SK-N-SH (cell line): ENCODE results near the gene MCCC2.

Experiments
- CHD2 ChIP-seq: fragments of 150-350 bp; IDR thresholded peaks from 2 replicates; pipeline ENCODE4 v1.6.1; 2018; ENCODE audit warnings: low read length; ENCODE audit not compliant: partially characterized antibody
- ELF1 ChIP-seq: IDR thresholded peaks from 2 replicates; pipeline ENCODE4 v1.4.0; 2012
- EZH2phosphoT487 ChIP-seq: fragments of 200-600 bp; sonication (generic); IDR thresholded peaks from 2 replicates; pipeline ENCODE4 v1.6.1; 2017; ENCODE audit warnings: low read depth, mixed run types, mild to moderate bottlenecking, antibody characterized with exemption, moderate library complexity, borderline replicate concordance
- MXI1 ChIP-seq: IDR thresholded peaks from 2 replicates; pipeline ENCODE4 v1.6.1; 2012; ENCODE audit warnings: mild to moderate bottlenecking, low read depth, low read length, improper control_type of control experiment
- REST ChIP-seq: IDR thresholded peaks from 2 replicates; pipeline ENCODE4 v1.6.1; 2012; ENCODE audit warnings: mild to moderate bottlenecking, low read depth, low read length, moderate library complexity
- SMC3 ChIP-seq: IDR thresholded peaks from 2 replicates; pipeline ENCODE4 v1.6.1; 2012; ENCODE audit warnings: low read depth, low read length, improper control_type of control experiment
- TCF12 ChIP-seq: IDR thresholded peaks from 2 replicates; pipeline ENCODE4 v1.4.0; 2012
- ZBTB33 ChIP-seq: IDR thresholded peaks from 2 replicates; pipeline ENCODE4 v1.4.0; 2012; ENCODE audit warnings: low read depth, borderline replicate concordance
- TF ChIP-seq, protein P1 (sequence below): fragments of 200-600 bp; sonication (generic); IDR thresholded peaks from 2 replicates; pipeline ENCODE4 v1.6.1; 2017; ENCODE audit warnings: antibody characterized with exemption, mild to moderate bottlenecking, moderate library complexity
- TF ChIP-seq, protein P2 (sequence below): fragments of 150-350 bp; IDR thresholded peaks from 2 replicates; pipeline ENCODE4 v1.6.1; 2017; ENCODE audit warnings: antibody characterized with exemption, low read length, low read depth, borderline replicate concordance
- TF ChIP-seq, protein P3 (sequence below): IDR thresholded peaks from 2 replicates; pipeline ENCODE4 v1.4.0; 2012; ENCODE audit warnings: low read depth, borderline replicate concordance

DNA sequence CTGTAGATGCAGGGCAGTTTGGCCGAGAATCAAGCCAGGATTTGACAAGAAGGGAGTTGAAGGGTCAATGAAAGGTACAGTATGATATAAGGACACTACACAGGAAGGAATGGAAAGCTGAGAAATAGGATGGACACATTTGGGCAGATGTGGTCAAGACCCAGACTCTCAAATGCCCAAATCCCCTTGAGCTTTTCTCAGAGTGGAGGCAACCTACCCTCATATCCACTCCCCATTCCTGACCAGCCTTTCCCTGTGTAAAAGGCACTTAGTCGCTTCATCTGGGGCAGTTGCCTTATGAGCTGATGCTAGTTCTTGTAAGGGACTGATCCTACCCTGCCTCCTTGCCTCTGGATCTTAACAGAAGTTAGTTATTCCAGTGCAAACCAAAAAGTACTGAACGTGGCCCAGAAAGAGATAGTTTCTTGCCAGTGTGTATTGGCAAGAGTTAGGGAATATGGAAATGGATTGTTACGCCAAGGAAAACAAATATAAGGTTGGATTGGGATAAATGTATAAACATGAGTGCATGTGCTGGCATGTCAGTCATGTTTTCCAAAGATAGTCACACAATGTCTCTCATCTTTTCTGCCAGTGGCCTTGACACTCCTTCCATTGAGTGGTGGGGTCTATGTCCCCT is 4.1 kb upstream of the MCCC2 start:
- no peak for TF ChIP-seq ELF1
- TF ChIP-seq, protein P1, sequence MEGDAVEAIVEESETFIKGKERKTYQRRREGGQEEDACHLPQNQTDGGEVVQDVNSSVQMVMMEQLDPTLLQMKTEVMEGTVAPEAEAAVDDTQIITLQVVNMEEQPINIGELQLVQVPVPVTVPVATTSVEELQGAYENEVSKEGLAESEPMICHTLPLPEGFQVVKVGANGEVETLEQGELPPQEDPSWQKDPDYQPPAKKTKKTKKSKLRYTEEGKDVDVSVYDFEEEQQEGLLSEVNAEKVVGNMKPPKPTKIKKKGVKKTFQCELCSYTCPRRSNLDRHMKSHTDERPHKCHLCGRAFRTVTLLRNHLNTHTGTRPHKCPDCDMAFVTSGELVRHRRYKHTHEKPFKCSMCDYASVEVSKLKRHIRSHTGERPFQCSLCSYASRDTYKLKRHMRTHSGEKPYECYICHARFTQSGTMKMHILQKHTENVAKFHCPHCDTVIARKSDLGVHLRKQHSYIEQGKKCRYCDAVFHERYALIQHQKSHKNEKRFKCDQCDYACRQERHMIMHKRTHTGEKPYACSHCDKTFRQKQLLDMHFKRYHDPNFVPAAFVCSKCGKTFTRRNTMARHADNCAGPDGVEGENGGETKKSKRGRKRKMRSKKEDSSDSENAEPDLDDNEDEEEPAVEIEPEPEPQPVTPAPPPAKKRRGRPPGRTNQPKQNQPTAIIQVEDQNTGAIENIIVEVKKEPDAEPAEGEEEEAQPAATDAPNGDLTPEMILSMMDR, result no peak
- no peak for TF ChIP-seq TCF12
- no peak for TF ChIP-seq SMC3
- TF ChIP-seq MXI1, result no peak
- TF ChIP-seq, protein P2, sequence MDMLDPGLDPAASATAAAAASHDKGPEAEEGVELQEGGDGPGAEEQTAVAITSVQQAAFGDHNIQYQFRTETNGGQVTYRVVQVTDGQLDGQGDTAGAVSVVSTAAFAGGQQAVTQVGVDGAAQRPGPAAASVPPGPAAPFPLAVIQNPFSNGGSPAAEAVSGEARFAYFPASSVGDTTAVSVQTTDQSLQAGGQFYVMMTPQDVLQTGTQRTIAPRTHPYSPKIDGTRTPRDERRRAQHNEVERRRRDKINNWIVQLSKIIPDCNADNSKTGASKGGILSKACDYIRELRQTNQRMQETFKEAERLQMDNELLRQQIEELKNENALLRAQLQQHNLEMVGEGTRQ, result no peak
- TF ChIP-seq, protein P3, sequence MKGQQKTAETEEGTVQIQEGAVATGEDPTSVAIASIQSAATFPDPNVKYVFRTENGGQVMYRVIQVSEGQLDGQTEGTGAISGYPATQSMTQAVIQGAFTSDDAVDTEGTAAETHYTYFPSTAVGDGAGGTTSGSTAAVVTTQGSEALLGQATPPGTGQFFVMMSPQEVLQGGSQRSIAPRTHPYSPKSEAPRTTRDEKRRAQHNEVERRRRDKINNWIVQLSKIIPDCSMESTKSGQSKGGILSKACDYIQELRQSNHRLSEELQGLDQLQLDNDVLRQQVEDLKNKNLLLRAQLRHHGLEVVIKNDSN, result no peak
- no peak for TF ChIP-seq EZH2phosphoT487
- TF ChIP-seq ZBTB33, result no peak
- no peak for TF ChIP-seq REST
- no peak for TF ChIP-seq CHD2
